Type B pancreatic cell (in vitro differentiated cells): ENCODE results near the gene WFDC11. TPM values are rescaled to one million over a fixed set of nuclear protein-coding genes. Genes with fewer than 3 reads are reported as not detected.
"Not testable (repeated sequence)": the region's sequence is repeated elsewhere in the genome, so short reads cannot be mapped to it uniquely, and the experiment has no call there.

Experiments
- DNase-seq: peaks from one replicate; pipeline ENCODE4 v3.0.0; 2021; ENCODE audit warnings: mixed read lengths; ENCODE audit not compliant: unreplicated experiment; ENCODE audit errors: extremely low spot score
- H3K27ac Mint-ChIP-seq: 2 replicates; pipeline ENCODE4 v1.8.0; 2021; ENCODE audit warnings: mild to moderate bottlenecking, mixed read lengths
- H3K27me3 Mint-ChIP-seq: 2 replicates; pipeline ENCODE4 v1.8.0; 2021; ENCODE audit warnings: mixed read lengths
- H3K36me3 Mint-ChIP-seq: 2 replicates; pipeline ENCODE4 v1.8.0; 2021; ENCODE audit warnings: mixed read lengths
- H3K4me1 Mint-ChIP-seq: one replicate; pipeline ENCODE4 v1.8.0; 2021; ENCODE audit warnings: mixed read lengths; ENCODE audit not compliant: unreplicated experiment
- H3K4me3 Mint-ChIP-seq: 2 replicates; pipeline ENCODE4 v1.8.0; 2021; ENCODE audit warnings: mild to moderate bottlenecking, mixed read lengths
- H3K9me3 Mint-ChIP-seq: 2 replicates; pipeline ENCODE4 v1.8.0; 2021; ENCODE audit warnings: mixed read lengths
- long read RNA-seq: library from polyadenylated mRNA; unstranded; transcript quantifications from one replicate; pipeline ENCODE4 v2.0.0, GENCODE V29; 2020
- total RNA-seq: library from RNA; stranded (reverse); gene quantifications from 2 replicates; pipeline ENCODE4 v1.2.1, GENCODE V29; 2021; ENCODE audit warnings: low replicate concordance
- TF ChIP-seq, protein P1 (sequence below): fragments of 200-600 bp; sonication (generic); conservative IDR thresholded peaks from 2 replicates; pipeline ENCODE4 v1.5.0; 2021; ENCODE audit warnings: antibody characterized with exemption, mild to moderate bottlenecking

The WFDC11 gene
- not detected in 2 replicates for total RNA-seq
- long read RNA-seq: 0 reads

- Mint-ChIP-seq H3K4me1 (no peaks in the 10 kb centered on the region), H3K27me3 (peaks cover 23% of the 10 kb centered on the region), H3K36me3 (no peaks in the 10 kb centered on the region), H3K4me3 (no peak within 1 kb of the TSS), H3K27ac (no peak within 1 kb of the TSS), H3K9me3 (peaks cover 5% of the 10 kb centered on the region)
- TF ChIP-seq, protein P1, sequence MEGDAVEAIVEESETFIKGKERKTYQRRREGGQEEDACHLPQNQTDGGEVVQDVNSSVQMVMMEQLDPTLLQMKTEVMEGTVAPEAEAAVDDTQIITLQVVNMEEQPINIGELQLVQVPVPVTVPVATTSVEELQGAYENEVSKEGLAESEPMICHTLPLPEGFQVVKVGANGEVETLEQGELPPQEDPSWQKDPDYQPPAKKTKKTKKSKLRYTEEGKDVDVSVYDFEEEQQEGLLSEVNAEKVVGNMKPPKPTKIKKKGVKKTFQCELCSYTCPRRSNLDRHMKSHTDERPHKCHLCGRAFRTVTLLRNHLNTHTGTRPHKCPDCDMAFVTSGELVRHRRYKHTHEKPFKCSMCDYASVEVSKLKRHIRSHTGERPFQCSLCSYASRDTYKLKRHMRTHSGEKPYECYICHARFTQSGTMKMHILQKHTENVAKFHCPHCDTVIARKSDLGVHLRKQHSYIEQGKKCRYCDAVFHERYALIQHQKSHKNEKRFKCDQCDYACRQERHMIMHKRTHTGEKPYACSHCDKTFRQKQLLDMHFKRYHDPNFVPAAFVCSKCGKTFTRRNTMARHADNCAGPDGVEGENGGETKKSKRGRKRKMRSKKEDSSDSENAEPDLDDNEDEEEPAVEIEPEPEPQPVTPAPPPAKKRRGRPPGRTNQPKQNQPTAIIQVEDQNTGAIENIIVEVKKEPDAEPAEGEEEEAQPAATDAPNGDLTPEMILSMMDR: no peak
- DNase-seq: no peak
Measured at GRCh38 chr20:45670139-45670538, at the start of gene WFDC11. Gene WFDC11 (minus strand): TSS chr20:45670239. CDS start chr20:45650600, 19,639 bp downstream.

DNA sequence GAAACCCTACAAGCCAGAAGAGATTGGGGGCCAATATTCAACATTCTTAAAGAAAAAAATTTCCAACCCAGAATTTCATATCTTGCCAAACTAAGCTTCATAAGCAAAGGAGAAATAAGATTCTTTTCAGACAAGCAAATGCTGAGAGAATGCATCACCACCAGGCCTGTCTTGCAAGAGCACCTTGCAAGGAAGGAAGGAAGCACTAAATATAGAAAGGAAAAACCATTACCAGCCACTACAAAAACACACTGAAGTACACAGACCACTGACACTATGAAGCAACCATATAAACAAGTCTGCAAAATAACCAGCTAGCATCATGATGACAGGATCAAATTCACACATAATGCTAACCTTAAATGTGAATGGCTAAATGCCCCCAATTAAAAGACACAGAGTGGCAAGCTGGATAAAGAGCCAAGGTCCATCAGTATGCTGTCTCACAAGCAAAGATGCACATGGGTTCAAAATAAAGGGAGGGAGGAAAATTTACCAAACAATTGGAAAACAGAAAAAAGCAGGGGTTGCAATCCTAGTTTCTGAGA lies 46.2 kb upstream of the WFDC11 start:
- H3K27me3 Mint-ChIP-seq: peaks cover 41% of the 10 kb centered on the region
- not testable (repeated sequence) for H3K4me1 Mint-ChIP-seq

DNA sequence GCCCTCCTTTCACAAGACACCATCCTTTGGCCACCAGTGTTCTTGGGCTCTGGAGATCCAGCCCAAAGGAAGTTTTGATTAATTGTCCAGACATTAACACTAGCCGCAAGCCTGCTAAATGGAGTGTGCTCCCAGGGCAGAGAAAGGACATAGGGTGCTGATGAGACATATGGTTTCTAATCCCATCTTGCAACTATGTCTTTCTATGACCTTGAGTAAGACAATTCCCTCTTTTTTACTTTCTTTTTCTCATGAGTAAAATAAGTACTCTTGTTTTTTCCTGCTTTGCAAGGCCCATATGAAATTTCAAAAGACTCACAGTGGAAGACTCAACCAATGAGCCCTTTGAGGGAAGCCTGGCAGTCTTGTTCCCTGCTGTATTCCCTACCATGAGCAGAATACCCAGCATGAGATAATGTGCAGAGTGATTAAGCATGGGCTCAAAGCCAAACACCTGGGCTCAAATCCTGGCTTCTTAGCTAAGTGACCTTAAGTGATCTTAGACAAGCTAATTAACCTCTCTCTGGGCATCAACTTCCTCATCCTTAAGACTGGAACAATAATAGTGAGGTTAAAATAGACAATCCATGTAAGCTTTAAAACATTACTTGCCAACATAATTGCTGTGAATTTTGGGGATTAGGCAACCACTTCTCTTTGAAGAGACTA lies 35.1 kb upstream of the WFDC11 start, which contains the start of gene WFDC10B:
Gene WFDC10B (minus strand): TSS at position 51 of the 669 bp plus-strand sequence. CDS start 19,027 bp downstream, outside the sequence.
- no peak within 1 kb of the TSS for H3K4me3 Mint-ChIP-seq
- TF ChIP-seq, protein P1: no peak
- no peak within 1 kb of the TSS for H3K27ac Mint-ChIP-seq
- no peaks in the 10 kb centered on the region for H3K36me3 Mint-ChIP-seq
- peaks cover 16% of the 10 kb centered on the region for H3K27me3 Mint-ChIP-seq
- H3K4me1 Mint-ChIP-seq: no peaks in the 10 kb centered on the region
- DNase-seq: no peak
- no peaks in the 10 kb centered on the region for H3K9me3 Mint-ChIP-seq

More for the DNA sequence above, 46.2 kb upstream of the WFDC11 start:
- H3K36me3 Mint-ChIP-seq, H3K27ac Mint-ChIP-seq, H3K4me3 Mint-ChIP-seq, DNase-seq, H3K9me3 Mint-ChIP-seq: not testable (repeated sequence)

GRCh38 chr20:45701873-45702272 lies 31.8 kb upstream of the WFDC11 start, which contains the start of gene WFDC13:
Gene WFDC13 (plus strand): TSS chr20:45702038. CDS start chr20:45702124, 86 bp downstream.
- Mint-ChIP-seq H3K9me3 (no peaks in the 10 kb centered on the region), H3K4me1 (no peaks in the 10 kb centered on the region), H3K27me3 (peaks cover 16% of the 10 kb centered on the region), H3K36me3 (no peaks in the 10 kb centered on the region), H3K4me3 (no peak within 1 kb of the TSS), H3K27ac (peak within 1 kb of the TSS; percentile 23)
- no peak for DNase-seq
- TF ChIP-seq, protein P1: no peak

DNA sequence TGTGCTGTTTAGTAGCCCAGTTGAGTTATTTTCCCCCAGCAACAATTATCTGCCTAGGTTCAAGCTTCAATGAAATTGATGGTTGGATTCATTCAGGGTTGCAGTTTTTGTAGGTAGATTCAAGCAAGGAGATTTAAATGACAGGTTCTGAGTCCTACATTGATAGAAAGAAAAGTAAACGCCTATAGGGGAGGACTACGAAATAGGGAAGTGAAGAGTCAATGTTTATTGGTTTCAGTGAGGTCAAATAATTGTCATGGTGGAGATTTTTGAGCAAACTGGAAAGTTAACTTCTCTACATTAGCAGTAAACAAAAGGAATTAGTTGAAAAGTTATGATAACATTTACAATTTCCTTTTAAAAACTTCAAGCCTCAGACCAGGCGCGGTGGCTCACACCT lies 31.1 kb upstream of the WFDC11 start:
- Mint-ChIP-seq H3K4me3 (no peak overlapping the region), H3K36me3 (no peaks in the 10 kb centered on the region), H3K9me3 (no peaks in the 10 kb centered on the region), H3K27me3 (peaks cover 16% of the 10 kb centered on the region), H3K4me1 (no peaks in the 10 kb centered on the region), H3K27ac (peak overlapping the region; percentile 23)
- TF ChIP-seq, protein P1: no peak
- no peak for DNase-seq

- no peak overlapping the region for H3K27ac Mint-ChIP-seq
- no peaks in the 10 kb centered on the region for H3K4me1 Mint-ChIP-seq
- no peak overlapping the region for H3K4me3 Mint-ChIP-seq
- H3K36me3 Mint-ChIP-seq: no peaks in the 10 kb centered on the region
- peaks cover 5% of the 10 kb centered on the region for H3K27me3 Mint-ChIP-seq
- no peaks in the 10 kb centered on the region for H3K9me3 Mint-ChIP-seq
- TF ChIP-seq, protein P1: no peak
- no peak for DNase-seq
Measured at GRCh38 chr20:45695496-45695895, 25.5 kb upstream of the WFDC11 start.

DNA sequence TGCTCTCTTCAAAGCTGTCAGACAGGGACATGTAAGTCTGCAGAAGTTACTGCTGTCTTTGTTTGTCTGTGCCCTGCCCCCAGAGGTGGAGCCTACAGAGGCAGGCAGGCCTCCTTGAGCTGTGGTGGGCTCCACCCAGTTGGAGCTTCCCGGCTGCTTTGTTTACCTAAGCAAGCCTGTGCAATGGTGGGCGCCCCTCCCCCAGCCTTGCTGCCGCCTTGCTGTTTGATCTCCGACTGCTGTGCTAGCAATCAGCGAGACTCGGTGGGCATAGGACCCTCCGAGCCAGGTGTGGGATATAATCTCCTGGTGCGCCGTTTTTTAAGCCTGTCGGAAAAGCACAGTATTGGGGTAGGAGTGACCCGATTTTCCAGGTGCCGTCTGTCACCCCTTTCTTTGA lies 23.3 kb upstream of the WFDC11 start:
- not testable (repeated sequence) for H3K9me3 Mint-ChIP-seq, DNase-seq, H3K4me3 Mint-ChIP-seq, H3K36me3 Mint-ChIP-seq, H3K27ac Mint-ChIP-seq, H3K27me3 Mint-ChIP-seq, H3K4me1 Mint-ChIP-seq
